DMS53 treated with DMSO at 0.1 percent for 48 hours (cell line): ENCODE measurements around the gene PPP2R2D.
"Not testable (repeated sequence)": the region's sequence is repeated elsewhere in the genome, so short reads cannot be mapped to it uniquely, and the experiment has no call there.

Source experiments
- DNase-seq: peaks from one replicate; lab custom pipeline; 2025; ENCODE audit not compliant: unreplicated experiment; lab: John Stamatoyannopoulos, UW

Gene PPP2R2D

GRCh38 chr10:131866673-131867072 is 34.1 kb upstream of the PPP2R2D start:
- DNase-seq, result no peak

- no peak for DNase-seq
Measured at GRCh38 chr10:131868436-131868835, 32.4 kb upstream of the PPP2R2D start.

- no peak for DNase-seq
Measured at GRCh38 chr10:131869344-131869743, 31.5 kb upstream of the PPP2R2D start.

GRCh38 chr10:131870411-131870810 is 30.4 kb upstream of the PPP2R2D start:
- no peak for DNase-seq

DNA sequence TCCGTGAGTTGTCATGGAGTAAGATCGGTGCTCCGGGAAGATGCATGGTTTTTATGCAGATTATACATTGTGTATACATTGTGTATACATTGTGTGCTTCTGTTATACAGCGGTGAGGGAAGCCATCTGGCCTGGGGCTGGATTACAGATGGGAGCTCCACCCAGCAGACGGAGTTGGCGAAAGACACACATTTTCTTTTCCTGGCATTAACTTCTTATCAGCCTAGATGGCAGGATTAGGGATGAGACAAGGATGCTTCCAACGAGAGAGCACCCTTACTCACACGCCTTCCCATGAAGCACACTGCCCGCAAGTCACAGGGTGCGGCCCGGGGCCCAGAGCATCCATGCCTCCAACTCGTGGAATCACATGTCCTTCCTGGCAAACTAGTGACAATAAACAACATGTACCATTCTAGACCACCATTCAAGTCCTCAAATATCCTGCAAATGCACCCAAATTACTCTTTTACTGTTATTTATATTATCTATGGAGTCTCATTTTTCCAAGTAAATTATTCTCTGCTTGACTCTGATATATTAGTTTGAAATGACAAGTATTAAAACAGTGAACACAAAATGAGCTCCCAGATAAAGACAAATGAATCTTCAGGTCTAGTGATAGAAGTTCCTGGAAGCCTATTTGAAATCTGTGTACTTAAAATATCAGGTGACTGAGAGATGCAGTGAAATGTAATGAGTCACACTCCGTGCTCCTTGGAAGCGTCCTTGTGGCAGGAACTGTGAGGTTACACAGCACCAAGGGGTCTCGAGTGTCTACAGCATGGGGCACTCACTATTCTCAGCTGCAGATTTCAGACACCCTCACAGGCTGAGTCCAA is 29.8 kb upstream of the PPP2R2D start:
- DNase-seq, result no peak

GRCh38 chr10:131871673-131872005 is 29.2 kb upstream of the PPP2R2D start:
- no peak for DNase-seq

DNA sequence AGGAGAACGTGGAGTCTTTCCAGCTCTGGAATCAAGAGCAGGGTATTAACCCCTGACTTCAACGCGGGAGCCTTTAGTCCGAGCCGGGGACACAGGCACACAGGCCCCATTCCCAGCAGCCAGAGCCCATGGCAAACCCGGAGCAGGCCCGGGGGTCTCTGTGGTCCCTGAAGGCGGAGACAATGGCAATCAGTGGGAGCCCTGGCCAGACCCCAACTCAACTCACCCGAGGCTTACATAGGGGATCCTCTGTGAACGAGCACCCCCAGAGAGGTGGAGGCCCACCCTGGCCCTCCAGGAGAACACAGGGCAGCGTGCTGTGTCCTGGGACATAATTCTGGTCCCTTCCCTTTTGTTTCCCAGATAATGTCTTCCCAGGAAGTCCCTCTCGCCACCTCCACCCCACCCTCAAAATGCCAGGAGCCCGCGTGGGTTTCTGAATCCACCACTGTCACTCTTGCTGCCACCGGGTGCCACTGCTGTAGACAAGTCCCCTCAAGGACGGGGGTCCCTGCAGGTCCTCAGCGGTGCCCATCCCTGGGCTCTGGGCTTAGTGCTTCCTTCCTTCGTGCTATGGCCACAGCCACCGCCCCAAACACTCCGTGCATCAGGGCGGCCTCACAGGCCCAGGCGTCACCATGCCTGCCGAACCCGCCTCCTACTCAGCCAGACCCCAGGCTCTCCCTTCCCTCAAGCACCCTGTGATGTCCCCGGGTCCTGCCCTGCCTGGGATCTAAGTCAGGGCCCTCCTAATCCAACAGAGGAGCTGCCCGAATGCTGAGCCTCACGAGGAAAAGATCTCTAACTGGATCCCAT is 28.6 kb upstream of the PPP2R2D start:
- DNase-seq, result no peak

- no peak for DNase-seq
Measured at GRCh38 chr10:131872827-131873375, 27.9 kb upstream of the PPP2R2D start.

DNA sequence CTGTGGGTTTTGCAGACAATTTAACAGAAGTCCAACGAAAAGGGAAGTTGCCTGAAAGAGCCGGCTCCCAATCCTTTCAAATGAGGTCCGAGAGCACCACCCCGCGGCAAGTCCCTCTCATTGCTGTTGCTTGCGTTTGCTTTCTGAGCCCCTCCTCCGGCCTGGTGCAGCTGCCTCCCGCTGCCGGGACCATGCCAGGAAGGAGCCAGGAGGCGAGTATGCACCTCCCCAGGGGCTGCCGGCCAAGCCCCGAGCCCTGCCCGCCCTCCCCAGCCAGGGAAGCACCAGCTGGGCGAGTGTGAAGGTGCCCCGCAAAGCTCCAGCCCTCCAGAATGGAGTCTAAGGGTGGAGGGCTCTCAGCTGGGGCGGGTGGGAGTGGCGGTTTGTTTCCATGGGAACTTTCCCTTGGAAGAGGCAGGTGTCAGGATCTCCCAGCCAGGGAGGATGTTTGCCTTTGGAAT is 25.8 kb upstream of the PPP2R2D start:
- peak; percentile 82 for DNase-seq

- DNase-seq, result no peak
Measured at GRCh38 chr10:131875501-131875900, 25.3 kb upstream of the PPP2R2D start.

DNA sequence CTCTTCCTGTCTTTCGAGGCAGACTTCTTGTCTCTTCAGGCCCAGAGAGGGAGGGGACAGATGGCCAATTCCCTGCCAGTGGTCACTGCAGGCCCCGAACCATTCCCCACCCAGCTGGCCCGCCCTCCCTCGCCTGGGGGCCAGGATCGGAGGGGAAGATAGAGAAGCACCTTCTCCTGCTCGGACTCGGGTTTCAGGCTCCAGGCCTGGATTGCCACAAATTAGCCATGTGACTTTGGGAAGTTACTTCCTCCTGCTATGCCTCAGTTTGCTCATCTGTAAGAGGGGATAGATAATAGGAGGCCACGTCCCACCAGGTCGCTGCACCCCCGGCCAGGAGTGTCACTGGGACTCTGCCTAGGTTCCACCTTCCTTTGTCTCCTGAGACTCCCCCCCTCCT is 24.8 kb upstream of the PPP2R2D start:
- no peak for DNase-seq

- DNase-seq, result no peak
Measured at GRCh38 chr10:131876508-131876907, 24.3 kb upstream of the PPP2R2D start.

GRCh38 chr10:131880016-131880590 is 20.7 kb upstream of the PPP2R2D start:
- DNase-seq, result no peak

DNA sequence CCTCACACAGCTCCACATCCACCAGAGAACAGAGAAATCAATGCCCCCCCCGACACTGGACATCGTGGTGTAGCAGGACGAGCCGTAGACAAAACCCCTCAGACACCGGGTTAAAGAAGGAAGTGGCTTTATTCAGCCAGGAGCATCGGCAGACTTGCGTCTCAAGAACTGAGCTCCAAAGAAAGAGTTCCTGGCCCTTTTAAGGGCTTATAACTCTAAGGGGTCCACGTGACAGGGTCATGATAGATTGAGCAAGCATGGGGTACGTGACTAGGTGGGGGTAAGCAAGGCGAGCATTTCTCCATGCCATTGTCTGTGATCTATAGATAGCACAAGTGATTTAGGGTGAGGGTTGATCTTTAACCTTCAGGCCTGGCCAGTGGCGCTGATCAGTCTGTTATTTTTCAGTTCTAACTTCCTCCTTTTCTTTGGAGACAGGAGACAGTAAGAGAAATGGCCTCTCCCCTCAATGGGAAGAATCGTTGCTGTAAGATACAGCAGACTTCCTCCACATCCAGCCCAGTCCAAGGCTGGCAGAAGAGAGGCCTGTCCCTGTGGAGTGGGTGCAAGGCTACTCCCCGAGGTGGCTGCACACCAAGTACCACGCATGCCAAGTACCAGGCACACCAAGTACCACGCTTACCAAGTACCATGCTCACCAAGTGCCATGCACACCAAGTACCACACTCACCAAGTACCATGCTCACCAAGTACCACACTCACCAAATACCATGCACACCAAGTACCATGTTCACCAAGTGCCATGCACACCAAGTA is 19.5 kb upstream of the PPP2R2D start:
- no peak for DNase-seq

DNA sequence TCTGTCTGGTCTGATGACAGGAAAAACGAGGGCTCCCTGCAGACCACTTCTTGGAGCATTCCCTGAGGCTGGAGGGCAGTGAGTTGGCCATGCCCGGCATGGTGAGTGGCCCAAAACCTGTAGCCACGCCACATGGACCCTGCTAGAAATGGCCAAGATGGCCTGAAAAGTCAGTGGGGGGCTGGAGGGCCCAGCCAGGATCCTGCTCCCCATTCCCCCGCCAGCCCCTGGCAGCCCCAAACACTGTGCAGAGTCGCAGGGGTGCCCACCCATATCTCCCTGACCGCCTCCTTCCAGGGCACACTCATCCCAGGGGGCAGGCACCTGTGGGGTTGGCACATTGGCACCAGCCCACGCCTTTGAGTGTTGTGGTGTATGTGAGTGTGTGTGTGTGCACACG is 18.7 kb upstream of the PPP2R2D start:
- DNase-seq, result no peak

DNA sequence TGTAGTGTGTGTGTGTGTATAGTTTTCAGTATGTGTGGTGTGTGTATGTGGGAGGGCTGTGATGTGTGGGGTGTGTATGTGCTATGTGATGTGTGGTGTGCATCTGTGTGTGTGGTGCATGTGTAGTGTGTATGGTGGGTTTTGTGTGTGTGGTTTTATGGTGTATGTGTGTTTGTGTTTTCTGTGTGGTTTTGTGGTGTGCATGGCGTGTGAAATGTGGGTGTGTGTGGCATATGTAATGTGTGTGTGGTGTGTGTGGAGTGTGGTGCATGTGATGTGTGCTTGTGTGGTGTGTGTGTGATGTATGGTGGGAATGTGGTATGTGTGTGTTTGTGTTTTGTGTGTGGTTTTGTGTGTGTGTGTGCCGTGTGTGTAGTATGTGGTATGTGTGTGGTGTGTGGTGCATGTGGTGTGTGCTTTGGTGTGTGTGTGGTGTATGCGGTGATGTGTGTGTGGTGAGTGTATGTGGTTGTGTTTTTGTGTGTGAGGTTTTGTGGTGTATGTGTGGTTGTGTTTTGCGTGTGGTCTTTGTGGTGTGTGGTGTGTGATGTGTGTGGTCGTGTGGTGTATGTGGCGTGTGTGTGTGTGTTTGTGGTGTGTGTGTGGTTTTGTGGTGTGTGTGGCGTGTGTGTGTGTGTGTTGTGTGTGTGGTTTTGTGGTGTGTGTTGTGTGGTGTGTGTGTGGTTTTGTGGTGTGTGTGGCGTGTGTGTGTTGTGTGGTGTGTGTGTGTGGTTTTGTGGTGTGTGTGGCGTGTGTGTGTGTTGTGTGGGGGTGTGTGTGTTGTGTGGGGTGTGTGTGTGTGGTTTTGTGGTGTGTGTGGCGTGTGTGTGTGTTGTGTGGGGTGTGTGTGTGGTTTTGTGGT is 18.0 kb upstream of the PPP2R2D start:
- DNase-seq, result no peak

GRCh38 chr10:131883621-131884393 is 17.0 kb upstream of the PPP2R2D start:
- DNase-seq, result not testable (repeated sequence)

DNA sequence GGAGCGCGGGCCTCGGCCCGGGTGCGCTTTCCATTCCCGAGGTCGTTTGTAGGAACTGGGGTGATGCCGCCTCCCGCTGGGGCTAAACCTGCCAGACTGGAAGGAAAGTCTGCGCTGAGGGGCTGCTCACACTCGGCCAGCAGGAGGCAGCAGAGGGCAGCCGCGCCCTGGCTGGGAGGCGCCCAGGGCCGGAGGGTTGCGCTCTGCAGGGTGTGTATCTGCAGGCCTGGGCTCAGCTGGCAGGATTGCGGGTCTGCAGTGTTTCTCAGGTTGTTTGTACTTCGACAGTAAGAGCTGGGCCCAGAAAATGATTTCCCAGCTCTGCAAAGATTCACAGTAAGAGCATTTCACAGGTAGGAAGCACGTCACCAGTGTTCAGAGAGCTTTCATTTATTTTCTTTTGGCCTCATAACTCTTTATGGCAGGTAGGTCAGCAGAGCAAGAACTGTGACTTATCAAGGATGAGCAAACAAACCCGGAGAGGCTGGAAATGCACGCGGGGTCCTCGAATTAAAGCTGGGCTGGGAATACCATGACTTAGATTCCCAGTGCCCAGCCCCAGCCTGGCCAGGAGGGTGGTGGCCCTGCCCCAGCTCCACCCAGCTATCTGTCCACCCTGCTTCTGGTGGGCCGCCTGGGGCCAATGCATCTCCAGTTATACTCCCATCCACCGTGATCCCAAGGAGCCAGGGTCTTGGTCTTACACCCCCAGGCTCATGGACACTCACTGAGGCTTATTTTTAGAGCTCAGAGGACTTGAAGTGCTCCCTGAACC is 15.2 kb upstream of the PPP2R2D start:
- no peak for DNase-seq
